PC-3 (cell line): Measurements from ENCODE around the gene C12orf60. TPM values are rescaled to one million over a fixed set of nuclear protein-coding genes. Genes with fewer than 3 reads are reported as not detected.

ENCODE experiments used
- ATAC-seq: fragments of 200-7000 bp; cut with Tn5 transposase; 2 replicates; pipeline ENCODE4 v1.9.1; 2020; ENCODE audit warnings: mild to moderate bottlenecking, moderate library complexity
- BruUV-seq: library from RNA; stranded (reverse); fragments of 400-500 nt; replicated peaks from 2 replicates; lab custom pipeline; 2021; lab: Mats Ljungman, UMichigan
- CTCF ChIA-PET: fragments of 300-600 bp; sonication (Branson Sonifier 250); formaldehyde crosslinking; loops from one replicate; lab custom pipeline; 2022; ENCODE audit warnings: antibody characterized with exemption; lab: Charles Lee
- POLR2A ChIA-PET: fragments of 300-600 bp; sonication (Branson Sonifier 250); formaldehyde crosslinking; loops from one replicate; lab custom pipeline; 2022; ENCODE audit warnings: antibody characterized with exemption; ENCODE audit not compliant: unreplicated experiment; lab: Charles Lee
- DNase-seq: peaks from one replicate; pipeline ENCODE4 v3.0.0-alpha.2; 2015
- H2AFZ ChIP-seq: fragments of 300-600 bp; sonication (generic); 2 replicates; pipeline ENCODE4 v1.6.0; 2016; ENCODE audit warnings: antibody characterized with exemption, low read length
- H3F3A ChIP-seq: fragments of 300-600 bp; sonication (generic); one replicate; pipeline ENCODE4 v1.6.0; 2017; ENCODE audit warnings: antibody characterized with exemption, low read length, control low read depth, mild to moderate bottlenecking; ENCODE audit not compliant: unreplicated experiment
- H3K27ac ChIP-seq: fragments of 300-600 bp; sonication (generic); 2 replicates; pipeline ENCODE4 v1.5.1; 2016; ENCODE audit warnings: mild to moderate bottlenecking, low read length
- H3K27me3 ChIP-seq: fragments of 300-600 bp; sonication (generic); 2 replicates; pipeline ENCODE4 v1.6.1; 2016; ENCODE audit warnings: low read length, mixed read lengths
- H3K36me3 ChIP-seq: fragments of 300-600 bp; sonication (generic); 2 replicates; pipeline ENCODE4 v1.6.1; 2016; ENCODE audit warnings: low read depth, mixed run types, low read length, mixed read lengths
- H3K4me1 ChIP-seq: fragments of 300-600 bp; sonication (generic); 2 replicates; pipeline ENCODE4 v1.5.1; 2016; ENCODE audit warnings: low read length; ENCODE audit not compliant: insufficient read depth
- H3K4me2 ChIP-seq: fragments of 300-600 bp; sonication (generic); 2 replicates; pipeline ENCODE4 v1.6.0; 2016; ENCODE audit warnings: low read length
- H3K4me3 ChIP-seq: fragments of 300-600 bp; sonication (generic); 2 replicates; pipeline ENCODE4 v1.5.1; 2016; ENCODE audit warnings: mild to moderate bottlenecking, low read length, mixed read lengths
- H3K79me2 ChIP-seq: fragments of 300-600 bp; sonication (generic); 2 replicates; pipeline ENCODE4 v1.6.1; 2017; ENCODE audit warnings: low read length, mixed read lengths
- H3K9ac ChIP-seq: fragments of 300-600 bp; sonication (generic); 2 replicates; pipeline ENCODE4 v1.6.0; 2016; ENCODE audit warnings: mild to moderate bottlenecking, low read length
- H3K9me2 ChIP-seq: fragments of 300-600 bp; sonication (generic); replicated peaks from 2 replicates; pipeline ENCODE4 v1.6.1; 2016; ENCODE audit warnings: mixed run types, low read length, mixed read lengths
- H3K9me3 ChIP-seq: fragments of 300-600 bp; sonication (generic); 2 replicates; pipeline ENCODE4 v1.6.1; 2016; ENCODE audit warnings: low read length, mixed read lengths
- H4K20me1 ChIP-seq: fragments of 300-600 bp; sonication (generic); 2 replicates; pipeline ENCODE4 v1.6.1; 2016; ENCODE audit warnings: low read length, mixed read lengths
- CTCF ChIP-seq: fragments of 300-600 bp; sonication (generic); conservative IDR thresholded peaks from 2 replicates; pipeline ENCODE4 v1.5.1; 2017; ENCODE audit warnings: antibody characterized with exemption, low read depth, mild to moderate bottlenecking, low read length
- EZH2 ChIP-seq: fragments of 300-600 bp; sonication (generic); IDR thresholded peaks from one replicate; pipeline ENCODE4 v1.6.1; 2017; ENCODE audit warnings: antibody characterized with exemption, mild to moderate bottlenecking, low read length; ENCODE audit not compliant: unreplicated experiment
- EZH2phosphoT487 ChIP-seq: fragments of 300-600 bp; sonication (generic); IDR thresholded peaks from 2 replicates; pipeline ENCODE4 v1.6.1; 2018; ENCODE audit warnings: mild to moderate bottlenecking, antibody characterized with exemption, low read length, borderline replicate concordance
- intact Hi-C: fragments of 100-400 bp; cut with micrococcal nuclease; formaldehyde crosslinking; loops from 2 replicates; pipeline ENCODE4 v1.9.0; 2023
- total RNA-seq: library from RNA; depleted of rRNA; stranded (reverse); fragments of >200 nt; gene quantifications from 2 replicates; pipeline ENCODE4 v1.2.3, GENCODE V29; 2014

C12orf60 gene
- total RNA-seq, 1 experiment from 2014 or later: 0.47 TPM

GRCh38 chr12:14843425-14843887, 40.0 kb downstream of the C12orf60 start, which contains the start of gene ART4:
Gene ART4, minus strand, starts transcription at chr12:14843526. Its CDS starts 413 bp downstream, at chr12:14843113.
- DNase-seq: no peak
- no peaks in the 10 kb centered on the region for H3K27me3 ChIP-seq
- POLR2A ChIA-PET: no interaction called here
- ATAC-seq: no peak
- no peaks in the 10 kb centered on the region for H3K79me2 ChIP-seq
- H3K4me1 ChIP-seq: peaks cover 20% of the 10 kb centered on the region
- no peak within 1 kb of the TSS for H3K4me3 ChIP-seq
- H3K4me2 ChIP-seq: 0 out of 2 replicates have a peak within 1 kb of the TSS, but pooled peaks have one; percentile 20
- H3K36me3 ChIP-seq: no peaks in the 10 kb centered on the region
- no peak within 1 kb of the TSS for H3K27ac ChIP-seq
- no peaks in the 10 kb centered on the region for H3K9me2 ChIP-seq
- H3K9ac ChIP-seq: no peak within 1 kb of the TSS
- TF ChIP-seq EZH2 (no peak), EZH2phosphoT487 (no peak), CTCF (no peak)
- CTCF ChIA-PET: no interaction called here
- no peaks in the 10 kb centered on the region for H3F3A ChIP-seq
- no TSS peak for BruUV-seq
- intact Hi-C loops: no loop called here
- no peaks in the 10 kb centered on the region for H3K9me3 ChIP-seq
- H2AFZ ChIP-seq: no peak within 1 kb of the TSS
- H4K20me1 ChIP-seq: no peaks in the 10 kb centered on the region

- no peak for DNase-seq
- POLR2A ChIA-PET: no interaction called here
- no peak for ATAC-seq
Measured at GRCh38 chr12:14844401-14844800, 40.9 kb downstream of the C12orf60 start.

More at GRCh38 chr12:14844401-14844800, 40.9 kb downstream of the C12orf60 start:
- Histone ChIP-seq H3K4me2 (no peak overlapping the region), H3K4me1 (peaks cover 20% of the 10 kb centered on the region), H3K9me3 (no peaks in the 10 kb centered on the region), H4K20me1 (no peaks in the 10 kb centered on the region), H3K4me3 (no peak overlapping the region), H3K27ac (no peak overlapping the region), H2AFZ (no peak overlapping the region), H3K27me3 (no peaks in the 10 kb centered on the region), H3F3A (no peaks in the 10 kb centered on the region), H3K36me3 (no peaks in the 10 kb centered on the region), H3K79me2 (no peaks in the 10 kb centered on the region), H3K9ac (no peak overlapping the region), H3K9me2 (no peaks in the 10 kb centered on the region)
- CTCF ChIA-PET: no interaction called here
- BruUV-seq: no TSS peak
- intact Hi-C loops: loop anchor here (2.0 kb wide), 5 partner anchors 34 to 142 kb away; a partner anchor contains a TSS
- TF ChIP-seq CTCF: no peak
- TF ChIP-seq EZH2phosphoT487: no peak
- no peak for TF ChIP-seq EZH2
